HepG2 (cell line): ENCODE measurements around the gene EGFR.

Source experiments
- AKAP8 ChIP-seq: sonication (generic); formaldehyde crosslinking; IDR thresholded peaks from 2 replicates; pipeline ENCODE4 v1.5.1; 2020; ENCODE audit warnings: mild to moderate bottlenecking, missing genetic modification reagents
- DR1 ChIP-seq: sonication (generic); formaldehyde crosslinking; IDR thresholded peaks from 2 replicates; pipeline ENCODE4 v1.8.0; 2021; ENCODE audit warnings: mild to moderate bottlenecking, missing genetic modification reagents, inconsistent platforms
- HNRNPLL ChIP-seq: fragments of 200-400 bp; formaldehyde crosslinking; IDR thresholded peaks from 2 replicates; pipeline ENCODE4 v1.6.1; 2017; ENCODE audit warnings: mild to moderate bottlenecking, low read depth, low read length; ENCODE audit not compliant: poor library complexity, severe bottlenecking
- IRF2 ChIP-seq: IDR thresholded peaks from 2 replicates; pipeline ENCODE4 v1.6.1; 2018; ENCODE audit warnings: missing genetic modification reagents, missing compliant biosample characterization
- MYC ChIP-seq: sonication (generic); formaldehyde crosslinking; IDR thresholded peaks from 2 replicates; pipeline ENCODE4 v1.9.0; 2021; ENCODE audit warnings: missing genetic modification reagents, borderline replicate concordance
- POLR2A ChIP-seq, 2 experiments: IDR thresholded peaks; 2 replicates each; pipeline ENCODE4 v1.6.1; 2011; ENCODE audit warnings: low read depth in 2 of 2, low read length in 2 of 2, mild to moderate bottlenecking in 1 of 2, moderate library complexity in 1 of 2; ENCODE audit not compliant: insufficient read depth in 1 of 2
- SNAPC4 ChIP-seq: sonication (generic); formaldehyde crosslinking; IDR thresholded peaks from 2 replicates; pipeline ENCODE4 v1.4.0; 2020; ENCODE audit warnings: mild to moderate bottlenecking, missing genetic modification reagents
- USF2 ChIP-seq, 2 experiments: sonication (generic) in 1 of 2; formaldehyde crosslinking in 1 of 2; IDR thresholded peaks; 2 replicates each; pipeline versions ENCODE4 v1.5.1 to v1.6.1; 2011 to 2020; ENCODE audit warnings: borderline replicate concordance in 1 of 2, low read depth in 1 of 2, low read length in 1 of 2, mild to moderate bottlenecking in 1 of 2, missing genetic modification reagents in 1 of 2, moderate library complexity in 1 of 2
- ZFP36L2 ChIP-seq: sonication (generic); formaldehyde crosslinking; IDR thresholded peaks from 2 replicates; pipeline ENCODE4 v1.4.0; 2020; ENCODE audit warnings: missing genetic modification reagents

- TF ChIP-seq USF2 (IDR thresholded peaks at IDR 0.05; ENCODE audit: low read depth, low read length) (no peak), USF2 (CRISPR knock-in tag; IDR thresholded peaks at IDR 0.05; ENCODE audit: borderline replicate concordance) (no peak), AKAP8 (CRISPR knock-in tag) (no peak), SNAPC4 (no peak), HNRNPLL (no peak), ZFP36L2 (no peak), DR1 (no peak), IRF2 (CRISPR knock-in tag) (no peak), MYC (no peak), POLR2A (IDR thresholded peaks at IDR 0.05; ENCODE audit: insufficient read depth in 1 of 2, low read depth in 2 of 2, low read length in 2 of 2) (no peak)
Measured at GRCh38 chr7:55099821-55100543, 81.2 kb downstream of the EGFR start.
